NOMO-1 treated with dmso at 0.1 percent for 144 hours (cell line): ENCODE measurements around the gene CCDC28B.
A peak's percentile ranks its signal among the peaks of the same experiment; 100 is the strongest.

ENCODE experiments used
- DNase-seq: peaks from one replicate; lab custom pipeline; 2025; ENCODE audit not compliant: unreplicated experiment; lab: John Stamatoyannopoulos, UW

Gene CCDC28B

GRCh38 chr1:32220746-32221580 is 20.6 kb downstream of the CCDC28B start:
- DNase-seq, result no peak

GRCh38 chr1:32221581-32221979 is 21.2 kb downstream of the CCDC28B start:
- DNase-seq, result no peak

GRCh38 chr1:32221980-32222755 is 21.8 kb downstream of the CCDC28B start, which contains the start of the genes EIF3I and TMEM234:
Gene EIF3I (plus strand): TSS chr1:32222407. CDS start chr1:32222442, 35 bp downstream.
Gene TMEM234 (minus strand): TSS chr1:32222353. CDS start chr1:32222322, 31 bp downstream.
- peak; percentile 76 for DNase-seq

DNA sequence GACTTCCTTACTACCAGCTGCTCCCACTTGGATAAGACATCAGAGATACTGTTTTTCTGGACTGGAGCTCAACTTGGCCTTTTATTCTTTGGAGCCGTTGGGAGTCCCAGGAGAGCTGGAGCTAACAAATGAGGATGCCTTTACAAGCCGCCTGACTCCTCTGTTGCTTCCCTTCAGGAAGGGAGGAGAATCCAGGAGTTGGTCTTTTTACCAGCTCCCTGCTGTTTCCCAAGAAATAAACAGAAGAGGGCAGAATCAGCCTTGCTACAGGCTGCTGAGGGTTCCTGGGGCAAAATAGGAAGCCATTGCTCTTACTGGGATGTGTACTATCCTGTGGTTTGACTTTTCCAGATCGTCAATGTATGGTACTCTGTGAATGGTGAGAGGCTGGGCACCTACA is 23.3 kb downstream of the CCDC28B start:
- no peak for DNase-seq

- DNase-seq, result no peak
Measured at GRCh38 chr1:32224285-32224684, 23.9 kb downstream of the CCDC28B start.

DNA sequence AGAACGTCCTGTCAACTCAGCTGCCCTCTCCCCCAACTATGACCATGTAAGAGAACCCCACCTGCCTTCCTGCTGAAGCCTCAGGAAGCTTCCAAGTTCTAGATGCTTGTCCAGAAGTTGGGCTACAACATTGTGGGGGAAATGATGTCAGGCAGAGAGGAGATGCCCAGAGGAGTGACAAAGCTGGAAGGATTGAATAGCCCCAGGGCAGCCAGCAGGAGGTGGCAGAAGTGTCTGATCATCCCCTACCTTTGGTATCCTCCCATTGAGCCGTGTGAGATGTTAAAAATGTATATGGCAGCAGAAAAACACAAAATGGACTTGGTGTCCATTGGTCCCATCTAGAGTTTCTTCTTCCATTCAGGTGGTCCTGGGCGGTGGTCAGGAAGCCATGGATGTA is 28.4 kb downstream of the CCDC28B start:
- no peak for DNase-seq

DNA sequence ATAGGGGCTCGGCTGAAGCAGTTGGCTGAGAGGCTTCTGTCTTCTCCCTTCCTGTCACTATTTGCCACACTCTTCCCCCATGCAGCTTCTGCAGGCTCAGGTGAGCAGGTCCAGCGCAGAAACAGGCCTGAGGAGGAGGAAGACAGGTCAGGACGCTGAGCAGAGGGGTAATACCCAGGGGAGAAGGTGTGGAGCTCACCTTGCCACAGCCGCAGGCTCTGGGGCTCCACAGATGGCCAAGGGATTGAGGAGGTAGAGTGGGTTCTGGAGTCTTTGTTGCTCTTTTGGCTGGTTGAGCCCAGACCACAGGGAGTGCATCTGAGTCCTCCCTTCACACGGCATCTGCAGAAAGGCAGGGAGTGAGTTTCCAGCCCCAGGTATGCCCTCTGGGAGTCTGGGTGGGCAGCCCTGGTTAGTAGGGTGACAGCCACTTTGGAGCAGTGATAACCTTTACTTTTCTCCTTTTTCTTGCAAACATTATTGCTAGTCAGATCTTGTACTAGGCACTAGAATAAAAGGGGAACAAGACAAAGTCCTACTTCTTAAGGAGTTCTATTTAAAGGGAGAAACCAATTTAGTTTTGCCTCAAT is 31.5 kb downstream of the CCDC28B start:
- no peak for DNase-seq

DNA sequence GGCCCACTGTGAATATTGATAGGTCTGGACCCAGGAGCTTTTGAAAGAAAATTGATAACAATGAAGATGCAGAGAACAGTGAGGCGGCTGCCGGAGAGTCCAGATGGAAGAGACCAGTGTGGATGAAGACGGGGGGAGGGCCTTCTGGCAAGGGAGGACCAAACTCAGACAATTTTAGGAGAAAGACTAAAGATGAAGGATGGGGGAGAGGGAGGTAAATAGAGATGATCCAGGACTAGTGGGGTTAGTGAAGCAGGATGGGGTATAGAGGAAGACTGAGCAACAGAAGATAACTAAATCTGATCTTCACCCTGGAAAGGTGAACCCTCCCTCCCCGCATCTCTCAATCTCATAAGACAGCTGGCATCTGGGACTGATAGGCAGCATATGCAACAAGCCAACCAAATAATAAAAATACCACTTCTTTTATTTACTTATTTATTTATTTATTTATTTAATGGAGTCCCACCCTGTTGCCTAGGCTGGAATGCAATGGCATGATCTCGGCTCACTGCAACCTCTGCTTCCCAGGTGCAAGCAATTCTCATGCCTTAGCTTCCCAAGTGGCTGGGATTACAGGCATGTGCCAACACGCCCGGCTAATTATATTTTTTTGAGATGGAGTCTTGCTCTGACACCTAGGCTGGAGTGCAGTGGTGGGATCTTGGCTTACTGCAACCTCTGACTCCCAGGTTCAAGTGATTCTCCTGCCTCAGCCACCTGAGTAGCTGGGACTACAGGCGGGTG is 32.3 kb downstream of the CCDC28B start:
- DNase-seq, result no peak

GRCh38 chr1:32234792-32235191 is 34.4 kb downstream of the CCDC28B start:
- DNase-seq, result no peak

DNA sequence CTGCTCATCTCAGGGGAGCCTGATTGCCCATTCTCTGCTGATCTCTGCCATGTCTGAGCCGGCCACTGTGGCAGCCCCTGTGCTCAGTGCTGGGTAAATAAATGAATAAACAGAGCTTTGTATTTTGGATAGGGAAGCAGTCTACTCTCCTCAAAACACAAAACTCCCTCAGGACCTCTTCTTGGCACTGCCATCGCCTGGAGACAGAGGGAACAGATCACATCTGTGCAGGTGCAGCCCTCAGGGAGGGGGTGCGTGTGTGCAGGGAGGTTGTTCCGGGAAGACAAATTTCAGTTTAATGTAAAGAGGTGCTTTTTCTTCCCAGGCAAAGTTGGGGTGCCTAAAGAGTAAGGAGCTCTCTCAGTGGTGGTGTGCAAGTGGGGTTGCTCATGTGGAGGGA is 38.9 kb downstream of the CCDC28B start:
- no peak for DNase-seq

- no peak for DNase-seq
Measured at GRCh38 chr1:32239790-32240139, 39.4 kb downstream of the CCDC28B start.

DNA sequence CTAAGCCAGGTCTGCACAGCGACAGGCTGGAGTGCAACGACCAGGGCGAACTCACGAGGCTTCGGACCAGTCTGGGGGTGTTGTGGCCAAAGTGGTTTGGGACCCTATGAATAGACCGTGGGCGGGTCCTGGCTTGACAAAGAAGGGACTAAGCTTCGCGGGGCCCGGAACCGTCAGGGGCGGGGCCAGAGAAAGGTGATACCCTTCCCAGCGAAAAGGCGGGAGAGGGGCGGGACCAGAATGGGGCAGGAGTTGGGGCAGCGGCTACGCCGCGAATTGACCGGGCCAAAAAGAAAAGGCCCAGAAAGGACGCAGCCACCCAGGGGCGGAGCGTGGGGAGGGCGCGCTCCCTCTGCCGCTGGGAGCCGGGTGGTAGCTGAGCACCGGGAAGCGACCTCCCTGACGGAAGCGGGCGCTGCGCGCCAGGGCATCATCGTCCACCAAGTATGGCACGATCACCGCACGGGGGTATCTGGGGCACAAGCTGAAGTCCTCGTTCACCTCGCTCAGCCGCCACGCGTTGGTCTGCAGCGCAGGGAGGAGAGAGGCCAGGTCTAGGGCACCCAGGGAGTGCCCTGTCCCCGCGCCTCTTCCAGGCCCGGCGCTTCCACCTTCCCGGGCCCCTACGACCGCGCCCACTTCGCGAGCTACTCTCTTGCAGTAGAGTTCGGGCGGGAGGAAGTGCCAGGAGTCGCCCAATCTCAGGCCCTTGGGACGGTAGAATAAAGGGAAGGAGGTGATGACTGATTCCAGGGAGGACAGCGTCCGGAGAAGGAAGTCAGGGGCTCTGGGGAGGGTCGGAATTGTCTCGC is 40.0 kb downstream of the CCDC28B start:
- DNase-seq, result peak; percentile 70

DNA sequence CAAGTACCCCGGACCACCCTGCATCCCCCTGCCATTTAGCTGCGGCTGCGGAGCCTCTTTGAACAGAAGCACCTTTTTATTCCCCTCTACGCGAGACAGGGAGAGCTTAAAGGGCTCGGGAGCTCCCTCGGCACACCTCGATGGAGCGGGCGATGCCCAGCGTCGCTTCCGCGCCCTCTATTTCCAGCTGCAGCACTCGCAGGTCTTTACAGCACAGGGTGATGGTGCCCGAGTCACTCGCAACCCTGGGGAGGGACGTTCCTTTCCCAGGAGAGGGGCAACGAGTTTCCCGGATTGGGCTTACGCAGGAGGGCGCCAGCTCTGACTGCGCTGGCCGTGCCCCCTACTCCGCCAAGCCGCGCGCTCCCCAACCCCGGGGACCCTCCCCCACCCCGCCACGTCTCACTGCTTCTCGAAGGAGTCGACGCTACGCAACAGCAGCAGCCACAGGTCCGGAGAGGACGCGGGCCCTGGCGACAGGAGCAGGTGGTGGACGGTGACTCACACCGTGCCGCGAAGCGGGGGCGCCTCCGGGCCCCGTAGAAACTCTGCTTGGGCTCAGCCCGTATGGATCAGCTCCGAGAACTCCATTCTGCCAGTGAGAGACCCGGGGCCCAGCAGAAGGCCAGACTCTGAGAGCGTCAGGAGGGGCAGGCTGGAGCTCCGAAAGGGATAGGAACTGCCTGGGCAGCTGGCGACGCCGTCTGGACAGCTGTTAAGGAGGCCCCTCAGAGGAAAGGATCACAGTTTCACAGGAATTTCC is 40.8 kb downstream of the CCDC28B start:
- DNase-seq, result no peak

DNA sequence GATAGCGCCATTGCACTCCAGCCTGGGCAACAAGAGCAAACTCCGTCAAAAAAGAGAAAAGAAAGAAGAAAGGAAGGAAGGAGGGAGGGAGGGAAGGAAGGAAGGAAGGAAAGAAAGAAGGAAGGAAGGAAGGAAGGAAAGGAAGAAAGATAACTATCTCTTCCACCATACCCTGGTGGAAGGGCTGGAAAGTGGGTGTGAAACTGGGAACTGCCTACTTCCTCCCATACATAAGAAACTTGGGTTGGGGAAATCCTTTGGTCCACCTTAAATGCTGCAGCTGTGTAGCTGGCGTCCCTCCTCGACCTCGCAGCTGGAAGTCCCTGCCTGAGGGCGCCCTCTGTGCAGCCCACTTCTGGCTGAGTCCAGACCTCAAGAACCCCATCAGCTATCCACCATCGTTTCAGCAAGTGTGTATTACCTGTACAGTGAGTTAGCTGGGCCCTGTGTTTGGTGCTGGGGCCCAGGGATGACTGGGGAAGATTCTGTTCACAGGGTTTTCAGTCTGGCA is 42.0 kb downstream of the CCDC28B start:
- DNase-seq, result no peak

DNA sequence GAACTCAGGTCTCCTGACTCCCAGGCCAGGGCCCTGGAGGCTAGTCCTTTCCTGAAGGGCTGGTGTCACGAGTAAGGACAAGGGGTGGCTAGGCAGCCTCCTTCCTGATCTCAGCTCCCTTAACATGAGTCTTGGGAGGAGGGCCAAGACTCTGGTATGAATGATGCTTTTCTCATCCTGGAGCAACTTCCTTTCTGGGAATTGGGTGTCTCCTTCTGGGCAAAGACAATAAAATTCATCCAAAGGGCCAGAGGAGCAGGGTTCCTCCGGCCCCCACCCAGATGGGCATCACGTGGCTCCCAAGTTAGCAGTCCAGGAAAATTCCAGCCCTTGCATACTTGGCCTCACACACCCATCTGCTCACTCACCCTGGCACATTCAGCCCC is 46.5 kb downstream of the CCDC28B start, which contains the start of gene FAM167B:
Gene FAM167B, plus strand, starts transcription at position 335 of the 386 bp plus-strand sequence. CDS start 200 bp downstream, outside the sequence.
- DNase-seq, result no peak

GRCh38 chr1:32247452-32247851 is 47.1 kb downstream of the CCDC28B start:
- DNase-seq, result no peak

GRCh38 chr1:32247983-32248889 is 47.8 kb downstream of the CCDC28B start:
- DNase-seq, result no peak
